Lower leg skin (tissue), 4 donors: ENCODE measurements around the gene IFT80. TPM values are rescaled to one million over a fixed set of nuclear protein-coding genes. Genes with fewer than 3 reads are reported as not detected.
"Not testable (repeated sequence)": the region's sequence is repeated elsewhere in the genome, so short reads cannot be mapped to it uniquely, and the experiment has no call there.

Experiments used
- DNase-seq, 2 donors: peaks; one replicate each; pipeline ENCODE4 v3.0.0-alpha.2; 2019; ENCODE audit warnings: low spot score in 2 of 2
- H3K4me3 ChIP-seq: fragments of 200-600 bp; sonication (generic); 2 replicates; pipeline ENCODE4 v1.5.1; 2017; ENCODE audit warnings: mild to moderate bottlenecking, low read depth; ENCODE audit not compliant: poor library complexity, severe bottlenecking
- CTCF ChIP-seq, 3 donors: fragments of 450-650 bp; IDR thresholded peaks; one replicate each; pipeline ENCODE4 v1.5.1; 2016; ENCODE audit warnings: antibody characterized with exemption in 3 of 3, mild to moderate bottlenecking in 3 of 3, moderate library complexity in 2 of 3
- POLR2A ChIP-seq, 2 donors: fragments of 450-650 bp; IDR thresholded peaks; one replicate each; pipeline ENCODE4 v1.6.1; 2016 to 2017; ENCODE audit warnings: antibody characterized with exemption in 2 of 2, mild to moderate bottlenecking in 1 of 2, moderate library complexity in 1 of 2
- WGBS, 2 donors: methylation state at CpG; one replicate each; pipeline ENCODE4 v1.1.5; 2018; 5-methylcytosine and 5-hydroxymethylcytosine counted together
- intact Hi-C: fragments of 100-400 bp; cut with DNase I; formaldehyde crosslinking; loops from one replicate; pipeline ENCODE4 v1.15.0; 2023; ENCODE audit warnings: low total_unique reads
- total RNA-seq, 4 donors: library from RNA; depleted of rRNA; stranded (reverse); fragments of >200 nt; gene quantifications; one replicate each; pipeline ENCODE4 v1.1.0, GENCODE V29; 2016

Gene IFT80
- total RNA-seq, 4 donors from 2014 or later = 9.7 to 15.7 (median 15.3) TPM

- no peak overlapping the region for H3K4me3 ChIP-seq
- WGBS, 2 donors = 88 to 95% methylated on average over 9 of the region's 9 CpGs
- no peak for DNase-seq
- no peak for TF ChIP-seq POLR2A (IDR thresholded peaks at IDR 0.05)
- TF ChIP-seq CTCF (IDR thresholded peaks at IDR 0.05) = no peak
- intact Hi-C loops = no loop called here
Measured at GRCh38 chr3:160245261-160245800, 153.7 kb downstream of the IFT80 start.

GRCh38 chr3:160240719-160241118, 158.3 kb downstream of the IFT80 start:
- intact Hi-C loops, DNase-seq, H3K4me3 ChIP-seq: not testable (repeated sequence)
- WGBS, 2 donors = 81 to 82% methylated on average over 6 of the region's 6 CpGs

- H3K4me3 ChIP-seq = no peak overlapping the region
- TF ChIP-seq POLR2A (IDR thresholded peaks at IDR 0.05) (no peak), CTCF (IDR thresholded peaks at IDR 0.05) (no peak)
- intact Hi-C loops = no loop called here
- DNase-seq = no peak
- 79 to 80% methylated on average over 3 of the region's 3 CpGs for WGBS, 2 donors
Measured at GRCh38 chr3:160232014-160232413, 167.0 kb downstream of the IFT80 start.

- no peak overlapping the region for H3K4me3 ChIP-seq
- no peak for DNase-seq
- 67 to 70% methylated on average over 3 of the region's 3 CpGs for WGBS, 2 donors
- intact Hi-C loops = no loop called here
- TF ChIP-seq CTCF (IDR thresholded peaks at IDR 0.05) (no peak), POLR2A (IDR thresholded peaks at IDR 0.05) (no peak)
Measured at GRCh38 chr3:160227419-160227818, 171.6 kb downstream of the IFT80 start.

GRCh38 chr3:160226026-160226907, 172.8 kb downstream of the IFT80 start:
- TF ChIP-seq POLR2A (IDR thresholded peaks at IDR 0.05) (no peak), CTCF (IDR thresholded peaks at IDR 0.05) (no peak)
- no peak for DNase-seq
- intact Hi-C loops = no loop called here
- H3K4me3 ChIP-seq = peak overlapping the region; percentile 48
- WGBS, 2 donors = 4 to 7% methylated on average over 40 to 54 of the region's 87 CpGs

- TF ChIP-seq POLR2A (IDR thresholded peaks at IDR 0.05) = no peak
- TF ChIP-seq CTCF (IDR thresholded peaks at IDR 0.05) = no peak
- 0 to 1% methylated on average over 6 to 28 of the region's 104 CpGs for WGBS, 2 donors
- DNase-seq = no peak
- H3K4me3 ChIP-seq = peak within 1 kb of the TSS; percentile 48
- intact Hi-C loops = no loop called here
Measured at GRCh38 chr3:160225176-160226025, 173.6 kb downstream of the IFT80 start, which contains the start of gene C3orf80. Gene C3orf80 (plus strand): TSS chr3:160225422. CDS start chr3:160225636, 214 bp downstream.
